RWPE1 (cell line): ENCODE data around the gene HMOX2.

Experiments used
- CTCF ChIA-PET: fragments of 350-600 bp; sonication (Branson Sonifier 250); formaldehyde crosslinking; extraction: SDS; loops from one replicate; lab custom pipeline; 2021; lab: Yijun Ruan, JAX
- POLR2A ChIA-PET: fragments of 400-600 bp; formaldehyde crosslinking; extraction: SDS; loops from one replicate; lab custom pipeline; 2020; ENCODE audit warnings: antibody characterized with exemption; ENCODE audit not compliant: low non-redundant PET; lab: Yijun Ruan, JAX
- DNase-seq: peaks from one replicate; pipeline ENCODE4 v3.0.0; 2012; ENCODE audit warnings: low spot score
- H3K27ac ChIP-seq: fragments of 450-650 bp; 2 replicates; pipeline ENCODE4 v1.5.1; 2017
- CTCF ChIP-seq: fragments of 450-650 bp; conservative IDR thresholded peaks from 2 replicates; pipeline ENCODE4 v1.5.1; 2017; ENCODE audit warnings: low read depth, mild to moderate bottlenecking

Gene HMOX2

GRCh38 chr16:4548124-4548523 lies 71.9 kb downstream of the HMOX2 start:
- DNase-seq = no peak
- no peak overlapping the region for H3K27ac ChIP-seq
- POLR2A ChIA-PET = interaction anchor here (0.7 kb wide), 1 partner anchor 34 kb away, joined by 4 read pairs; no protein-coding TSS in a partner anchor
- TF ChIP-seq CTCF = no peak
- CTCF ChIA-PET = interaction anchor here (0.6 to 2.3 kb wide), 22 partner anchors 8 to 231 kb away, joined by 3 to 10 read pairs (median 4); no protein-coding TSS in a partner anchor

GRCh38 chr16:4550591-4550990 lies 74.4 kb downstream of the HMOX2 start:
- no peak for TF ChIP-seq CTCF
- CTCF ChIA-PET = interaction anchor here (0.6 to 0.8 kb wide), 2 partner anchors 35 to 87 kb away, joined by 3 to 5 read pairs; no protein-coding TSS in a partner anchor
- DNase-seq = no peak
- POLR2A ChIA-PET = no interaction called here
- no peak overlapping the region for H3K27ac ChIP-seq

GRCh38 chr16:4552541-4552940 lies 76.3 kb downstream of the HMOX2 start:
- DNase-seq = no peak
- H3K27ac ChIP-seq = no peak overlapping the region
- CTCF ChIA-PET = interaction anchor here (0.8 kb wide), 1 partner anchor 39 kb away, joined by 4 read pairs; no protein-coding TSS in a partner anchor
- POLR2A ChIA-PET = no interaction called here
- TF ChIP-seq CTCF = no peak

- POLR2A ChIA-PET = no interaction called here
- CTCF ChIA-PET = interaction anchor here (0.5 to 1.9 kb wide), 4 partner anchors 30 to 211 kb away, joined by 3 to 7 read pairs (median 4); no protein-coding TSS in a partner anchor
- no peak within 1 kb of the TSS for H3K27ac ChIP-seq
- DNase-seq = peak; percentile 28
- no peak for TF ChIP-seq CTCF
Measured at GRCh38 chr16:4556112-4556511, 79.9 kb downstream of the HMOX2 start, which contains the start of gene C16orf96. Gene C16orf96, plus strand, starts transcription at chr16:4556340. Its CDS starts 150 bp downstream, at chr16:4556490.

GRCh38 chr16:4556580-4556979 lies 80.4 kb downstream of the HMOX2 start:
- no peak for TF ChIP-seq CTCF
- no peak overlapping the region for H3K27ac ChIP-seq
- ChIA-PET POLR2A (no interaction called here), CTCF (interaction anchor here (0.6 to 1.9 kb wide), 4 partner anchors 29 to 211 kb away, joined by 3 to 7 read pairs (median 4); no protein-coding TSS in a partner anchor)
- no peak for DNase-seq

GRCh38 chr16:4557973-4558372 lies 81.8 kb downstream of the HMOX2 start:
- no peak for DNase-seq
- no peak for TF ChIP-seq CTCF
- ChIA-PET CTCF (interaction anchor here (1.4 kb wide), 1 partner anchor 28 kb away, joined by 3 read pairs; no protein-coding TSS in a partner anchor), POLR2A (interaction anchor here (0.6 kb wide), 1 partner anchor 38 kb away, joined by 5 read pairs; no protein-coding TSS in a partner anchor)
- H3K27ac ChIP-seq = no peak overlapping the region
